Cardiac fibroblast (primary cell): Measurements from ENCODE around the gene VKORC1.

ENCODE experiments used
- DNase-seq, 2 donors: peaks; one replicate each; pipeline versions ENCODE4 v3.0.0 to v3.0.0-alpha.2; 2010; ENCODE audit warnings: low read depth in 2 of 2
- H3K4me3 ChIP-seq, 2 donors: replicated peaks in 1 of 2; 1 replicate in 1 of 2; 2 replicates in 1 of 2; pipeline ENCODE4 v1.5.1; 2011; ENCODE audit warnings: low read depth in 2 of 2, low read length in 2 of 2, mild to moderate bottlenecking in 2 of 2, moderate library complexity in 1 of 2
- CTCF ChIP-seq: IDR thresholded peaks from one replicate; pipeline ENCODE4 v1.5.1; 2011; ENCODE audit warnings: low read depth, mild to moderate bottlenecking, low read length, inconsistent platforms

The VKORC1 gene

GRCh38 chr16:31092330-31092729, 2.3 kb downstream of the VKORC1 start:
- TF ChIP-seq CTCF, result no peak
- DNase-seq, result no peak
- H3K4me3 ChIP-seq, result no peak overlapping the region

- DNase-seq, result no peak
- H3K4me3 ChIP-seq, result no peak overlapping the region
- TF ChIP-seq CTCF, result no peak
Observed at GRCh38 chr16:31090540-31090939, 4.1 kb downstream of the VKORC1 start.

GRCh38 chr16:31089199-31089598, 5.4 kb downstream of the VKORC1 start:
- DNase-seq, result no peak
- TF ChIP-seq CTCF, result no peak
- H3K4me3 ChIP-seq, result no peak overlapping the region

GRCh38 chr16:31088459-31089183, 6.0 kb downstream of the VKORC1 start, which contains the start of gene PRSS53:
Gene PRSS53 (minus strand): TSS chr16:31088943. CDS start chr16:31088809, 134 bp downstream.
- no peak within 1 kb of the TSS for H3K4me3 ChIP-seq
- DNase-seq, result no peak
- no peak for TF ChIP-seq CTCF

GRCh38 chr16:31087971-31088370, 6.6 kb downstream of the VKORC1 start:
- no peak for DNase-seq
- no peak overlapping the region for H3K4me3 ChIP-seq
- TF ChIP-seq CTCF, result no peak

GRCh38 chr16:31087481-31087880, 7.1 kb downstream of the VKORC1 start:
- H3K4me3 ChIP-seq, result no peak overlapping the region
- DNase-seq, result no peak
- no peak for TF ChIP-seq CTCF

GRCh38 chr16:31086629-31086906, 8.0 kb downstream of the VKORC1 start:
- DNase-seq, result no peak
- TF ChIP-seq CTCF, result no peak
- H3K4me3 ChIP-seq, result no peak overlapping the region
